HEK293 (cell line): ENCODE measurements around the gene IQGAP3.

Experiments used
- CTCF ChIA-PET: fragments of 350-600 bp; formaldehyde crosslinking; extraction: SDS; loops from one replicate; lab custom pipeline; 2021; ENCODE audit warnings: antibody characterized with exemption; lab: Yijun Ruan, JAX
- POLR2A ChIA-PET: fragments of 300-600 bp; formaldehyde crosslinking; extraction: SDS; loops from one replicate; lab custom pipeline; 2020; ENCODE audit warnings: antibody characterized with exemption, inconsistent platforms; lab: Yijun Ruan, JAX
- H3K27ac ChIP-seq: fragments of 200-500 bp; sonication (Bioruptor generic); 2 replicates; pipeline ENCODE4 v1.5.1; 2014; ENCODE audit warnings: low read depth, low read length, control low read depth, inconsistent platforms; ENCODE audit errors: extremely low read depth
- H3K36me3 ChIP-seq, 2 experiments: fragments of 200-500 bp in 1 of 2; sonication (Bioruptor generic) in 1 of 2; 1 replicate in 1 of 2; 2 replicates in 1 of 2; pipeline ENCODE4 v1.5.1; 2014 to 2017; ENCODE audit warnings: inconsistent platforms in 2 of 2, low read length in 2 of 2; ENCODE audit not compliant: control insufficient read depth in 2 of 2, insufficient read depth in 1 of 2
- H3K4me1 ChIP-seq: fragments of 200-500 bp; sonication (Bioruptor generic); 2 replicates; pipeline ENCODE4 v1.5.1; 2014; ENCODE audit warnings: mild to moderate bottlenecking, low read length, inconsistent platforms; ENCODE audit not compliant: control insufficient read depth, insufficient read depth
- H3K4me3 ChIP-seq: 2 replicates; pipeline ENCODE4 v1.5.1; 2011; ENCODE audit warnings: low read depth, mild to moderate bottlenecking, control low read depth, low read length, moderate library complexity
- H3K9me3 ChIP-seq: fragments of 200-500 bp; sonication (Bioruptor generic); 2 replicates; pipeline ENCODE4 v1.5.1; 2014; ENCODE audit warnings: low read depth, low read length, inconsistent platforms; ENCODE audit not compliant: control insufficient read depth, insufficient read depth
- FEZF1 ChIP-seq: fragments of 450-650 bp; formaldehyde crosslinking; IDR thresholded peaks from 2 replicates; pipeline ENCODE4 v1.5.1; 2016; ENCODE audit warnings: missing biosample characterization, missing genetic modification characterization
- GLI4 ChIP-seq: fragments of 450-650 bp; formaldehyde crosslinking; IDR thresholded peaks from 2 replicates; pipeline ENCODE4 v1.5.1; 2016; ENCODE audit warnings: missing biosample characterization, missing genetic modification characterization
- IKZF3 ChIP-seq: fragments of 450-650 bp; IDR thresholded peaks from 2 replicates; pipeline ENCODE4 v1.5.0; 2018; ENCODE audit warnings: missing biosample characterization, mild to moderate bottlenecking, missing genetic modification characterization, moderate library complexity
- PATZ1 ChIP-seq: fragments of 450-650 bp; formaldehyde crosslinking; IDR thresholded peaks from 2 replicates; pipeline ENCODE4 v1.5.1; 2016; ENCODE audit warnings: missing biosample characterization, missing genetic modification characterization
- SP2 ChIP-seq: fragments of 450-650 bp; formaldehyde crosslinking; IDR thresholded peaks from 2 replicates; pipeline ENCODE4 v1.5.1; 2016; ENCODE audit warnings: missing biosample characterization, missing genetic modification characterization
- TRIM28 ChIP-seq: IDR thresholded peaks from 2 replicates; pipeline ENCODE4 v1.6.1; 2011; ENCODE audit warnings: low read length, control low read depth, borderline replicate concordance
- WT1 ChIP-seq: fragments of 450-650 bp; formaldehyde crosslinking; IDR thresholded peaks from 2 replicates; pipeline ENCODE4 v1.5.1; 2016; ENCODE audit warnings: missing biosample characterization, missing genetic modification characterization
- ZBTB7A ChIP-seq: fragments of 450-650 bp; formaldehyde crosslinking; IDR thresholded peaks from 2 replicates; pipeline ENCODE4 v1.5.1; 2016; ENCODE audit warnings: low read depth, missing biosample characterization, missing genetic modification characterization
- ZNF221 ChIP-seq: fragments of 450-650 bp; formaldehyde crosslinking; IDR thresholded peaks from 2 replicates; pipeline ENCODE4 v1.5.1; 2017; ENCODE audit warnings: missing biosample characterization, missing genetic modification characterization, borderline replicate concordance
- ZNF335 ChIP-seq: fragments of 450-650 bp; formaldehyde crosslinking; conservative IDR thresholded peaks from 2 replicates; pipeline ENCODE4 v1.5.1; 2016; ENCODE audit warnings: missing biosample characterization, missing genetic modification characterization
- ZNF366 ChIP-seq: fragments of 450-650 bp; formaldehyde crosslinking; conservative IDR thresholded peaks from 2 replicates; pipeline ENCODE4 v1.5.1; 2016; ENCODE audit warnings: missing biosample characterization, missing genetic modification characterization
- ZNF426 ChIP-seq: fragments of 450-650 bp; formaldehyde crosslinking; IDR thresholded peaks from 2 replicates; pipeline ENCODE4 v1.5.1; 2017; ENCODE audit warnings: missing biosample characterization, missing genetic modification characterization, mild to moderate bottlenecking, inconsistent platforms, moderate library complexity
- ZNF513 ChIP-seq: fragments of 450-650 bp; IDR thresholded peaks from 2 replicates; pipeline ENCODE4 v1.5.1; 2018; ENCODE audit warnings: missing biosample characterization, missing genetic modification characterization
- ZNF549 ChIP-seq: fragments of 450-650 bp; IDR thresholded peaks from 2 replicates; pipeline ENCODE4 v1.5.1; 2018; ENCODE audit warnings: missing biosample characterization, missing genetic modification characterization, mild to moderate bottlenecking, inconsistent platforms, moderate library complexity
- TF ChIP-seq, protein P1 (sequence below): fragments of 450-650 bp; formaldehyde crosslinking; IDR thresholded peaks from 2 replicates; pipeline ENCODE4 v1.5.1; 2016; ENCODE audit warnings: missing biosample characterization, missing genetic modification characterization, low read depth
- TF ChIP-seq, protein P2 (sequence below): fragments of 450-650 bp; formaldehyde crosslinking; IDR thresholded peaks from 2 replicates; pipeline ENCODE4 v1.5.1; 2017; ENCODE audit warnings: missing biosample characterization, missing genetic modification characterization
- TF ChIP-seq, protein P3 (sequence below): fragments of 450-650 bp; formaldehyde crosslinking; IDR thresholded peaks from 2 replicates; pipeline ENCODE4 v1.5.1; 2016; ENCODE audit warnings: missing biosample characterization, missing genetic modification characterization
- TF ChIP-seq, protein P4 (sequence below): fragments of 450-650 bp; formaldehyde crosslinking; IDR thresholded peaks from 2 replicates; pipeline ENCODE4 v1.5.1; 2016; ENCODE audit warnings: missing biosample characterization, missing genetic modification characterization

Gene IQGAP3

GRCh38 chr1:156499842-156500542 is 72.4 kb downstream of the IQGAP3 start (continued):
- TF ChIP-seq, protein P1, sequence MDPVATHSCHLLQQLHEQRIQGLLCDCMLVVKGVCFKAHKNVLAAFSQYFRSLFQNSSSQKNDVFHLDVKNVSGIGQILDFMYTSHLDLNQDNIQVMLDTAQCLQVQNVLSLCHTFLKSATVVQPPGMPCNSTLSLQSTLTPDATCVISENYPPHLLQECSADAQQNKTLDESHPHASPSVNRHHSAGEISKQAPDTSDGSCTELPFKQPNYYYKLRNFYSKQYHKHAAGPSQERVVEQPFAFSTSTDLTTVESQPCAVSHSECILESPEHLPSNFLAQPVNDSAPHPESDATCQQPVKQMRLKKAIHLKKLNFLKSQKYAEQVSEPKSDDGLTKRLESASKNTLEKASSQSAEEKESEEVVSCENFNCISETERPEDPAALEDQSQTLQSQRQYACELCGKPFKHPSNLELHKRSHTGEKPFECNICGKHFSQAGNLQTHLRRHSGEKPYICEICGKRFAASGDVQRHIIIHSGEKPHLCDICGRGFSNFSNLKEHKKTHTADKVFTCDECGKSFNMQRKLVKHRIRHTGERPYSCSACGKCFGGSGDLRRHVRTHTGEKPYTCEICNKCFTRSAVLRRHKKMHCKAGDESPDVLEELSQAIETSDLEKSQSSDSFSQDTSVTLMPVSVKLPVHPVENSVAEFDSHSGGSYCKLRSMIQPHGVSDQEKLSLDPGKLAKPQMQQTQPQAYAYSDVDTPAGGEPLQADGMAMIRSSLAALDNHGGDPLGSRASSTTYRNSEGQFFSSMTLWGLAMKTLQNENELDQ (tag by site-specific recombination) = no peak
- TF ChIP-seq WT1 (peak; percentile 85), ZNF335 (tag by site-specific recombination) (peak; percentile 71; the same call in 1 of the 2 replicates)

DNA sequence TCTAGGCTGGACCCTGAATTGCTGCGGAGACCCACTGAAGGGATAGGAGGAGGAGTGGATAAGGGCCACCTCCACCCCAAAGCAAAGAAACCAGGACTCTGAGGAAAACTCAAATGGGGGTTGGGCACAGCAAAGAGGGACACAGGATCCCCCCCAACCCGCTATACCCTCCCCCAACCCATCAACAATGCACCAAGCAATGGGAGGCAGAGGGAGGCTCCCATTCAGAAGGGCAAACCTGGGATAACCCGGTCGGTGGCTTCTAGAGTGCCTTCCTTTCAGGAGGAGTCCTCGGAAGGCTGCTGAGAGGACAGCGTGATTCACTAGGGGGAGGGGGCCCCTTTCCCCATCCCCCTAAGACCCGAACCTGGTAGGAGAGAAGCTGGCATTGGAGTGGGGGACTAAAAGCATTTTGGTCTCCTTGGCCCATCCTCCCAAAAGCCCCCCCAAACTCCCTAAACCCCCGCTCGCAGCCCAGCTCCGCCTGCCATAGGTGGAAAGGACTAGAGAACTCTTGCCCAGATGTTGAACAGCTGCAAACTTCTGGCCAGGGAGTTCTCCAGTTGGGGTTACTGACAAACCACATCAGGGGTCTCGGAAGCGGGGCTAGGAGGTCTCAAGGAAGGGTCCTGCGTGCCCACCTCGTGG is 73.0 kb downstream of the IQGAP3 start:
- peaks cover 9% of the 10 kb centered on the region for H3K4me1 ChIP-seq

More for the DNA sequence above, 73.0 kb downstream of the IQGAP3 start:
- Histone ChIP-seq H3K36me3 (peaks cover 0 to 9% of the 10 kb centered on the region in 2 experiments; a peak in 1 of 3 replicates), H3K4me3 (peak overlapping the region; percentile 69), H3K9me3 (no peaks in the 10 kb centered on the region), H3K27ac (no peak overlapping the region; the same call in 1 of the 2 replicates)
- TF ChIP-seq WT1 = peak; percentile 60; the same call in 1 of the 2 replicates
- no peak for TF ChIP-seq GLI4
- TF ChIP-seq IKZF3 (tag by site-specific recombination) = peak; percentile 51; the same call in 1 of the 2 replicates
- TF ChIP-seq, protein P2, sequence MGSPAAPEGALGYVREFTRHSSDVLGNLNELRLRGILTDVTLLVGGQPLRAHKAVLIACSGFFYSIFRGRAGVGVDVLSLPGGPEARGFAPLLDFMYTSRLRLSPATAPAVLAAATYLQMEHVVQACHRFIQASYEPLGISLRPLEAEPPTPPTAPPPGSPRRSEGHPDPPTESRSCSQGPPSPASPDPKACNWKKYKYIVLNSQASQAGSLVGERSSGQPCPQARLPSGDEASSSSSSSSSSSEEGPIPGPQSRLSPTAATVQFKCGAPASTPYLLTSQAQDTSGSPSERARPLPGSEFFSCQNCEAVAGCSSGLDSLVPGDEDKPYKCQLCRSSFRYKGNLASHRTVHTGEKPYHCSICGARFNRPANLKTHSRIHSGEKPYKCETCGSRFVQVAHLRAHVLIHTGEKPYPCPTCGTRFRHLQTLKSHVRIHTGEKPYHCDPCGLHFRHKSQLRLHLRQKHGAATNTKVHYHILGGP (tag by site-specific recombination) = no peak
- 0 out of 2 replicates have a peak, but pooled peaks have one; percentile 35 for TF ChIP-seq ZNF366 (tag by site-specific recombination)
- TF ChIP-seq, protein P3, sequence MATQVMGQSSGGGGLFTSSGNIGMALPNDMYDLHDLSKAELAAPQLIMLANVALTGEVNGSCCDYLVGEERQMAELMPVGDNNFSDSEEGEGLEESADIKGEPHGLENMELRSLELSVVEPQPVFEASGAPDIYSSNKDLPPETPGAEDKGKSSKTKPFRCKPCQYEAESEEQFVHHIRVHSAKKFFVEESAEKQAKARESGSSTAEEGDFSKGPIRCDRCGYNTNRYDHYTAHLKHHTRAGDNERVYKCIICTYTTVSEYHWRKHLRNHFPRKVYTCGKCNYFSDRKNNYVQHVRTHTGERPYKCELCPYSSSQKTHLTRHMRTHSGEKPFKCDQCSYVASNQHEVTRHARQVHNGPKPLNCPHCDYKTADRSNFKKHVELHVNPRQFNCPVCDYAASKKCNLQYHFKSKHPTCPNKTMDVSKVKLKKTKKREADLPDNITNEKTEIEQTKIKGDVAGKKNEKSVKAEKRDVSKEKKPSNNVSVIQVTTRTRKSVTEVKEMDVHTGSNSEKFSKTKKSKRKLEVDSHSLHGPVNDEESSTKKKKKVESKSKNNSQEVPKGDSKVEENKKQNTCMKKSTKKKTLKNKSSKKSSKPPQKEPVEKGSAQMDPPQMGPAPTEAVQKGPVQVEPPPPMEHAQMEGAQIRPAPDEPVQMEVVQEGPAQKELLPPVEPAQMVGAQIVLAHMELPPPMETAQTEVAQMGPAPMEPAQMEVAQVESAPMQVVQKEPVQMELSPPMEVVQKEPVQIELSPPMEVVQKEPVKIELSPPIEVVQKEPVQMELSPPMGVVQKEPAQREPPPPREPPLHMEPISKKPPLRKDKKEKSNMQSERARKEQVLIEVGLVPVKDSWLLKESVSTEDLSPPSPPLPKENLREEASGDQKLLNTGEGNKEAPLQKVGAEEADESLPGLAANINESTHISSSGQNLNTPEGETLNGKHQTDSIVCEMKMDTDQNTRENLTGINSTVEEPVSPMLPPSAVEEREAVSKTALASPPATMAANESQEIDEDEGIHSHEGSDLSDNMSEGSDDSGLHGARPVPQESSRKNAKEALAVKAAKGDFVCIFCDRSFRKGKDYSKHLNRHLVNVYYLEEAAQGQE (tag by site-specific recombination) = 0 out of 2 replicates have a peak, but pooled peaks have one; percentile 10
- no peak for TF ChIP-seq TRIM28
- TF ChIP-seq FEZF1 (tag by site-specific recombination) = no peak
- TF ChIP-seq ZNF221 (tag by site-specific recombination) = no peak
- TF ChIP-seq PATZ1 = peak; percentile 64
- no peak for TF ChIP-seq ZNF513 (tag by site-specific recombination)
- TF ChIP-seq ZBTB7A (tag by site-specific recombination) = no peak
- no peak for TF ChIP-seq ZNF549 (tag by site-specific recombination)
- peak; percentile 41; the same call in 1 of the 2 replicates for TF ChIP-seq SP2 (tag by site-specific recombination)
- TF ChIP-seq ZNF426 (tag by site-specific recombination) = no peak
- TF ChIP-seq, protein P4, sequence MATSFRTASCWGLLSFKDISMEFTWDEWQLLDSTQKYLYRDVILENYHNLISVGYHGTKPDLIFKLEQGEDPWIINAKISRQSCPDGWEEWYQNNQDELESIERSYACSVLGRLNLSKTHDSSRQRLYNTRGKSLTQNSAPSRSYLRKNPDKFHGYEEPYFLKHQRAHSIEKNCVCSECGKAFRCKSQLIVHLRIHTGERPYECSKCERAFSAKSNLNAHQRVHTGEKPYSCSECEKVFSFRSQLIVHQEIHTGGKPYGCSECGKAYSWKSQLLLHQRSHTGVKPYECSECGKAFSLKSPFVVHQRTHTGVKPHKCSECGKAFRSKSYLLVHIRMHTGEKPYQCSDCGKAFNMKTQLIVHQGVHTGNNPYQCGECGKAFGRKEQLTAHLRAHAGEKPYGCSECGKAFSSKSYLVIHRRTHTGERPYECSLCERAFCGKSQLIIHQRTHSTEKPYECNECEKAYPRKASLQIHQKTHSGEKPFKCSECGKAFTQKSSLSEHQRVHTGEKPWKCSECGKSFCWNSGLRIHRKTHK (tag by site-specific recombination) = no peak
- POLR2A ChIA-PET = interaction anchor here (0.7 to 1.5 kb wide), 4 partner anchors 10 to 121 kb away, joined by 3 to 5 read pairs (median 3); no protein-coding TSS in a partner anchor
- CTCF ChIA-PET = interaction anchor here (1.2 to 1.6 kb wide), 2 partner anchors 19 to 42 kb away, joined by 4 to 7 read pairs; no protein-coding TSS in a partner anchor
